ENCODE results near the gene CNOT1. TPM values are rescaled to one million over a fixed set of nuclear protein-coding genes. Genes with fewer than 3 reads are reported as not detected.

The CNOT1 gene
- total and polyA plus RNA-seq, 10 donors = 51.5 to 199 (median 180) TPM

- intact Hi-C loops (cut with DNase I; ENCODE audit: low total_unique reads) = no loop called here
Observed at GRCh38 chr16:58635502-58635901, 5.9 kb upstream of the CNOT1 start.

DNA sequence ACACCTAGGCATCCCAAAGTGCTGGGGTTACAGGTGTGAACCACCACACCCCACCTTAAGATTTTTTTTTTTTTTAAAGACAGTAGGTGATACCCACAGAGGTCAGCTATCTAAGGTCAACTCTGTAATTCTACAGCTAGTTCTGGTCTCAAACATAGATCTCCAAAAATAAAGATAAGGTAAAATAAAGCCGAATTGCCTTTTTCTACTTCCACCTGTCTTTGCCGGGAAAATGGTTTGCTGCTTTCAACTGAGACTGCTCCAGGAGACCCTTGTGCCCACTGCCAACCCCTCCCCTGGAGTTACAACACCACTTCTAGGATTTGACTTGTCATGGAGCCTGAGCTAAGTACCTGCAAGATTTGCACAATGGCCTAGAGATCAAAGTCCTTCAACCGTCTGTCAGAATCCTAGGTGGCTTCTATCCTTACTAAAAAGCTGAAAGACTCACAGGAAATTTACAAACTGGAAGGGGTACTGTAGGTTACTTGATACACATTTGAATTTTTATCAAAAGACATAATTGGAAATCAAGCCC is 4.7 kb upstream of the CNOT1 start:
- WGBS, 5 donors = 65 to 93% (median 76%) methylated on average over 3 of the region's 3 CpGs
- H3K27me3 ChIP-seq (replicated peaks in 1 of 7) = no peaks in the 10 kb centered on the region
- no peaks in the 10 kb centered on the region for H3K9me3 ChIP-seq
- no peak overlapping the region for H3K4me3 ChIP-seq
- no peaks in the 10 kb centered on the region for H3K36me3 ChIP-seq
- no peak for TF ChIP-seq POLR2A (IDR thresholded peaks at IDR 0.05)
- TF ChIP-seq, protein P1, sequence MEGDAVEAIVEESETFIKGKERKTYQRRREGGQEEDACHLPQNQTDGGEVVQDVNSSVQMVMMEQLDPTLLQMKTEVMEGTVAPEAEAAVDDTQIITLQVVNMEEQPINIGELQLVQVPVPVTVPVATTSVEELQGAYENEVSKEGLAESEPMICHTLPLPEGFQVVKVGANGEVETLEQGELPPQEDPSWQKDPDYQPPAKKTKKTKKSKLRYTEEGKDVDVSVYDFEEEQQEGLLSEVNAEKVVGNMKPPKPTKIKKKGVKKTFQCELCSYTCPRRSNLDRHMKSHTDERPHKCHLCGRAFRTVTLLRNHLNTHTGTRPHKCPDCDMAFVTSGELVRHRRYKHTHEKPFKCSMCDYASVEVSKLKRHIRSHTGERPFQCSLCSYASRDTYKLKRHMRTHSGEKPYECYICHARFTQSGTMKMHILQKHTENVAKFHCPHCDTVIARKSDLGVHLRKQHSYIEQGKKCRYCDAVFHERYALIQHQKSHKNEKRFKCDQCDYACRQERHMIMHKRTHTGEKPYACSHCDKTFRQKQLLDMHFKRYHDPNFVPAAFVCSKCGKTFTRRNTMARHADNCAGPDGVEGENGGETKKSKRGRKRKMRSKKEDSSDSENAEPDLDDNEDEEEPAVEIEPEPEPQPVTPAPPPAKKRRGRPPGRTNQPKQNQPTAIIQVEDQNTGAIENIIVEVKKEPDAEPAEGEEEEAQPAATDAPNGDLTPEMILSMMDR (IDR thresholded peaks at IDR 0.05 in 8 of 11, conservative IDR thresholded peaks at IDR 0.05 in 3 of 11) = no peak
- no peak for DNase-seq
- intact Hi-C loops (cut with DNase I; ENCODE audit: low total_unique reads) = no loop called here
- no peak overlapping the region for H3K27ac ChIP-seq
- H3K4me1 ChIP-seq = peaks cover 0 to 6% (median 4%) of the 10 kb centered on the region in 6 donors

More at GRCh38 chr16:58635502-58635901, 5.9 kb upstream of the CNOT1 start:
- Histone ChIP-seq H3K36me3 (no peaks in the 10 kb centered on the region), H3K4me1 (peaks cover 0 to 5% (median 4%) of the 10 kb centered on the region in 6 donors), H3K4me3 (no peak overlapping the region), H3K9me3 (no peaks in the 10 kb centered on the region), H3K27me3 (replicated peaks in 1 of 7) (no peaks in the 10 kb centered on the region), H3K27ac (no peak overlapping the region)
- WGBS, 5 donors = 84 to 91% (median 87%) methylated on average over 4 of the region's 4 CpGs
- DNase-seq = no peak
- TF ChIP-seq, protein P1 (IDR thresholded peaks at IDR 0.05 in 8 of 11, conservative IDR thresholded peaks at IDR 0.05 in 3 of 11) = no peak
- TF ChIP-seq POLR2A (IDR thresholded peaks at IDR 0.05) (no peak), POLR2AphosphoS5 (IDR thresholded peaks at IDR 0.05) (no peak)

DNA sequence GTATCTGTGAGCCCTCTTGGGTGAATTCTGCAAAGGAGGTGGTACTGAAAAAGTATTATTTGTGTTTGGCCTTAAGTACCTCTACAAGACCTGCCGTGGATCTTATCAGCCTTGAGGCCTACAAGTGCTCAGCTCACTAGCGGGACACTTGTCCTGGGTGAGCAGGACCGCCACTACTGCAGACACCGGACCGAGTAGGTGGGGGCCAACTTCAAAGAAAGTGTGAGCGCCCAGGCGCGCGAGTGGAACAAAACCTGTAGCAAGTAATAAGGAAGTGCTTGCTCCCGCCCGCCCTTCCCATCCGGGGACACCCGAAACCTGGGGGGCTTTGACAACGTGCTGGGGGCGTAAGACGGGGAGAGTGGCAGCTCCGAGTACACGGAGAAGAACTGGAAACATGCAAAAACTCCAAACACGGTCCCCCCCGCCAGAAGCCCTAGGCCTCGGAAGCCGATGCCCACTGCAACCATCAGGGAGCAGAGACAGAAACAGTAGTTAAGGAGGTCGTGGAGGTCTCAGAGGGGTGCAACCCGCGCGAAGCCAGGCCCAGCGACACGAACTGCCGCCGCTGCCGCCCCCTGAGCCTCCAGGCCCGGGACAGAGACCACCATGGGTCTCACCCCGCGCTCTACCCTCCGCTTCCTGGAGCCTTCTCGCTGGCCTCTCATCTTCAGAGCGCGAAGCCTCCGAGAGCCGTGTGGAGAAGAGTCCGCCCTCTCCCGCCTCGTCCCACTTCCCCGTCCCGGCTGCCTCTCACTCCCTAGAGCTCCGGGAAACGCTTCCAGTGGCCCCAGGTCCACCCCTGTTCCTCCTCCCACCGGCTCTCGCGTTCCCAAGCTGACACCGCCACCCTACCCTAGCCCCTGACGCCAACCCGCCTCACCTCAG is 537 bp downstream of the CNOT1 start:
- peaks cover 23 to 54% (median 46%) of the 10 kb centered on the region in 6 donors for H3K4me1 ChIP-seq
- peak; percentile 94 for DNase-seq
- H3K9me3 ChIP-seq = no peaks in the 10 kb centered on the region
- H3K27me3 ChIP-seq (replicated peaks in 1 of 7) = no peaks in the 10 kb centered on the region
- peaks cover 0 to 23% (median 9%) of the 10 kb centered on the region in 6 donors for H3K36me3 ChIP-seq
- intact Hi-C loops (cut with DNase I; ENCODE audit: low total_unique reads) = no loop called here
- peak overlapping the region; percentile 77 to 95 (median 88) for H3K4me3 ChIP-seq
- 0 to 1% (median 0%) methylated on average over 36 to 53 of the region's 53 CpGs for WGBS, 5 donors
- TF ChIP-seq POLR2A (IDR thresholded peaks at IDR 0.05) = no peak
- TF ChIP-seq, protein P1 (IDR thresholded peaks at IDR 0.05 in 8 of 11, conservative IDR thresholded peaks at IDR 0.05 in 3 of 11) = no peak
- TF ChIP-seq POLR2AphosphoS5 (IDR thresholded peaks at IDR 0.05) = no peak
- peak overlapping the region; percentile 97 to 100 (median 98) for H3K27ac ChIP-seq

GRCh38 chr16:58624209-58624608 is 5.4 kb downstream of the CNOT1 start:
- intact Hi-C loops (cut with DNase I; ENCODE audit: low total_unique reads) = no loop called here
- no peak for TF ChIP-seq POLR2AphosphoS5 (IDR thresholded peaks at IDR 0.05)
- TF ChIP-seq, protein P1 (IDR thresholded peaks at IDR 0.05 in 8 of 11, conservative IDR thresholded peaks at IDR 0.05 in 3 of 11) = no peak
- TF ChIP-seq POLR2A (IDR thresholded peaks at IDR 0.05) = no peak
- Histone ChIP-seq H3K36me3 (peaks cover 2 to 72% (median 53%) of the 10 kb centered on the region in 6 donors), H3K27me3 (replicated peaks in 1 of 7) (no peaks in the 10 kb centered on the region), H3K4me3 (no peak overlapping the region), H3K27ac (no peak overlapping the region), H3K4me1 (peaks cover 23 to 73% (median 50%) of the 10 kb centered on the region in 6 donors), H3K9me3 (no peaks in the 10 kb centered on the region)
- WGBS, 5 donors = 80 to 93% (median 85%) methylated on average over 7 of the region's 7 CpGs
- no peak for DNase-seq

Measured in spleen (tissue), 11 donors.